ENCODE results near the gene CARMIL1. TPM values are rescaled to one million over a fixed set of nuclear protein-coding genes. Genes with fewer than 3 reads are reported as not detected.
A peak's percentile ranks its signal among the peaks of the same experiment; 100 is the strongest.

CARMIL1 gene
- 10 to 100 TPM; 20.7 to 33.1 (median 29.7) TPM for polyA plus RNA-seq (ENCODE audit: insufficient read depth in 1 of 5, insufficient read length in 5 of 5, low replicate concordance in 1 of 5)
- long read RNA-seq, donor 1: 0 reads
- long read RNA-seq, donor 2: 0 reads
- long read RNA-seq, donor 3: 0 reads
- long read RNA-seq, donor 4: 0 reads
- long read RNA-seq, donor 5: 0 reads
- long read RNA-seq, donor 6: 0 reads
- long read RNA-seq, donor 7: 0 reads
- long read RNA-seq, donor 8: 0 reads

DNA sequence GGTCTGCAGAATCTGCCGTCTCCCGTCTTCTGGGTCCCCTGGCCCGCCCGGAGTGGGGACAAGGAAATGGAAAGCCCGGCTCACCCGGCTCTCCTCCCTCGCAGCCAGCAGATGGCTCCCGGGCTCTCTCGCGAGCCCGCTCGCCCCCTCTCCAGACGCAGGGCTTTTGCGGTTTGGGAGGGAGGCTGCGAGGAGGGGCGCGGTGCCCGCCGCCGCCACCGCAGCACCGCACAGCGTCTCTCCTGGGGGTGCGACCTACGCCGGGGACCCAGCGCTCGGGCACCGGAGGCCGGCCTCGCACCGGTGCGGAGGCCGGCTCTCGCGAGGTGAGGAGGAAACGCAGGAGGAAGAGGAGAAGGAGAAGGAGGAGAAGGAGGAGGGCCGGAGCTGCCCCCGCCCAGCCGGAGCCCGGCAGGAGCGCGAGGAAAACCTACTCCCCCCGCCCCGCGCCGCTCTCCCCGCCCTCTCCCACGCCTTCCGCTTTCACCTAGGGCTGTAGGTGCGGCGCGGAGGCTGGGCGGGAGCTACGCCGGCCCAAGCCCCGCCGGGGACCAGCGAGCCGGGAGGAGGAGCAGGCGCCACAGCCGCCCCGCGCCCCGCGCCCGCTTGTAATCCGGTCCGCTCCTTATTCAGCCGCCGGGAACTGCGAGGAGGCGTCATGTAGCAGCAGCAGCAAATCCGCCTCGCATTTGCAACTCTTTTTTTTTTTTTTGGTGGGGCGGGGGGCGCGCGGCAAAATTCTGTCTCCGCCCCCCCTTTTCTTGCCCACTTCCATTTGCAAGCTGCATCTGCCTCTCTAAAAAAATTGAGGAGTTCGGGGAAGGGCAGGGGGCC lies at the start of gene CARMIL1:
TSS of gene CARMIL1 (plus strand) at position 461 of the 834 bp plus-strand sequence. CDS start 422 bp downstream, outside the sequence.
- peak; percentile 85 to 87 for DNase-seq

DNA sequence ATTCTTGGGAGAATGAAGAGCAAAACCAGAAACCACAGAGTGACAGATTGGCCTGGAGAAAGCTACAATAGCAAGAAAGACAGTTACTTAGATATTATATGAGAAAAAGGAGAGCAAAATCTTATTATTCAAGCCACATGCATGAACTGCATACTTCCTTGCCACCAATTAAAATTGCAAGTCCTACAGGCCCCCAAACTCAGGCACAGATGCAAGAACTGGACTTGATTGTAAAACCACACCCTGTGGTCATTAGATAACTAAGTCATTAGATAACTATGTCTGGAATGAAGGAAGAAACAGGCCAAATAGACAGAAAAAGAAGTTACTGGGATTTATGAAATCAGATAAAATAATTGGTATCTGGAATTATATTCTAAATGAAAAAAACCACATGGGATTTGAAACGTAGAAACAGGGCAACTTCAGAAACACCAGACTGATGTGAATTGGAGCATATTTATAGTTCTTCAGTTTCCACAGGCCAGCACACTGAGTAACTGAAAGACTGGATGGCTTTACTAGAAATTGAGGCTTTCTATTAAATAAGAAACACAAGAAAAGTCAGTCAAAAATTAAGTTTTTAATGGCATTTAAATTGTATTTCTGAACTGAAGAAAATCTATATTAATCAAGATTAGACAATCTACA lies 49.4 kb upstream of the CARMIL1 start:
- no peak for DNase-seq

DNA sequence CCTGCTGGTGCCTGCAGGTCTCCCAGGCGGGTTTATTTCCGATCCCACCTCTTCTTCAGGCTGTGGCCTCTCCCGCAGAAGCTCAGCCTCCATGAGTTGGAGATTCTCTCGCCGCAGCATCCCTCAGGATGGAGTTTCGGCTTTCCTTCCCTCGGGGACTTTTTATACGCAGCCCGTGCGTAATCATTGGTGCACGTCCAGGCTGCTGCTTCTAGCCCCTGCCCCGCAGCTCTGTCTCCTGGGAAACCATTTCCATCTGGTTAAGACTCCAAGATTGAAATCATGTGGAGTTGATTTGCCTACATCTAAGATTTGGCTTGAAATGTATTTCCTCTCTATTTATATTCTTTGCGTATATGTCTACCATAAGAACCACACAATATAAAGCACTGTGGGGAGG lies 46.7 kb upstream of the CARMIL1 start:
- DNase-seq: no peak

DNA sequence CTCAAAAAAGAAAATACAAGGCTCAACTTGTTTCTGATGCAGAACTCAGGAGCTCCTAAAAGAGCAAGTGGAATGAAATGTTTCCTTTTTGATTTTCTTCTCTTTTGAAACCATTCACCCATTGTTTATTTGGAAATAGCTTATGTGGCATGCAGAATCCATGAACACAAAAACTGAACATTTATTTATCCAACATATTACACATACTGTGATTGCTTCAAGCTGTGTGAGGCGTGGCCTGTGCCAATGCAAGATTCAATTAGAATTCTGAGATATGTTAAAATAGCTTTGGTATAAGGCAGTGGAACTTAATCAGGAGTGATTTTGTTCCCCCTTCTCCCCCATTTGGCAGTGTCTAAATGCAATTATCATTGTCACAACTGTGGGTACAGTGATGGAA lies 45.9 kb upstream of the CARMIL1 start:
- DNase-seq: no peak

DNA sequence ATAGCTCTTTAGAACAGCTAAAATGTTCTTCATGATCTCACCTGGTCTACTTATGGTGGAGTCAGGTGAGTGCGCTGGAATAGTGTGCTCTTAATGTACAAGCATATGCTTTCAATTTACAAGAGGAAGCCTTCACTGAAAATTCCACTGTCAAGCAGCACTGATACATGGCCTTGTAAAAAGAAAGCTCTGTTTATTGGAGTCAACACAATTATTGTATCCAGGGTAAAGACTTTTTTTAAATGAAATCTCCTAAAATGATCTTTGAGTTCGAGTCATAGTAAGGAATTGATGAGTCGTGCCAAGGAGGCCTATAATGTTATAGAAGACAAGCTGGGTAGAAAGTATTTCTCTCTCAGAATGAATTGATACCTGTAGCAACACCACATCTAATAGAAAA lies 41.6 kb upstream of the CARMIL1 start:
- DNase-seq: no peak

DNA sequence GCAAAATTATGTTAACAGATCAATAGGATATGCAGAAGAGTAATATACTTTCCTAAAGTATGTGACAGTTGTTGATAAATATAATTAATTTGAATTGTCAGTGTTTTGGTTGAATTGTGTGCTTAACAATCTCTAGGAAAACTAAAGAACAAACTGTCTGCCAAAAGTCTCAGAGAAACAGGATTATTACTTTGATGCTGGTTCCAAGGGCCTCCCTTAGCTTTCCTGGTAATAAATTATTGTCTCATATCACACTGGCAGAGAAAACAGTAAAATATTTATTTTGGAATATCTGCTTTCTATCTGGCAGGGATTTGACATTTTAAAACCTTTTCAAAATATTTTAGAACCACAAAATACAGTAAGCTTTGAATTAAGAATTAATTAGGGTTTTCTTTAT lies 40.1 kb upstream of the CARMIL1 start:
- no peak for DNase-seq

DNA sequence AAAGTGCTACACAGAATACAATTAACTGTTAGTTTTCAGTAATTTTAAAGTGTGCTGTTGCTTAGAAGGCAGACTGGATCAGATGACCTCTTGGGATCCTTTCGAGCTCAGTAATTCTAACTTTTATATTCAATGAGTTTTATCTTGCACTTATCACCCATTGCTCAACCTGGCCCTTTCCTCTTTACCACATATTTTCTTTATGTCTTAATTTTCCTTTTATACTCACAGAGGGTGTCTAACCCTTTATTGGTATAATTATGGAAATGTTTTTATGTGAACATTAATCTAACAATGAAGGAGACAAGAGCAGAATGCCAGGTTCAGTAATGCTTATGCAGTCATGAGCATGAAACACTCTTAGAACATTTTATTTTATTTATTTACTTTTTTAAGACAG lies 39.7 kb upstream of the CARMIL1 start:
- DNase-seq: no peak

DNA sequence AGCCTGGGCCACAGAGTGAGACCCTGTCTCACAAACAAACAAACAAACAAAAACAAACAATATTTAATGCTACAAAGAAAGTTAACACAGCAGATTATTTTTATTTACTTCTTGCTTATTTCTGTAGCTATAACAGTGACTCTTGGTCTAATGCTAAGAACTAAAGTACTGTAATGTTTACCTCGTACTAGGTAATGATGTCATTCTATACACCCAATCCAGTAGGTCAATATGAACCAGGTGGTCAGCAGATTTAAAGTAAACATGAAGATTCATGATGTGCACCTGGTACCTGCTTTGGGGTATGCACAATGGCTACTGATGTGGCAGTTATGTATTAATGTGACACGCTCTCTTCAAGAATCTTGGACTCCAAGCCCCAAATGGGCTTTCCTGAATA lies 36.6 kb upstream of the CARMIL1 start:
- DNase-seq: no peak

DNA sequence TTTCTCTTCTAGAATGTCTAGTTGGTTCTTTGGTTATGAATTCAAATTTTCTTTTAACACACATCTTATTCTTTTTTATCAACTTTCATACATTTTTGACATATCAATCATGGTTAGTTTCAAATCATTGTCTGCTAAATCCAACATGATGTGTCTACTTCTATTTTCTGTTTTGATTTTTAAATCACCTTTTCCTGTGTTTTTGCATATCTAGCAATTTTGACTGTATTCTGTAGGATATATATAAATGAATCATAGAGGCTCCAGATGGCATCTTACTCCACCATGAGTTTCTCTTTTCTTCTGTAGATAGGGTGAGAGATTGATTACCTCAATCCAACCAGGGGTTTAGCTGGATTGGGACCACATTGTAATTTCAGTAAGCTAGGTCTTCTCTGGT lies 34.3 kb upstream of the CARMIL1 start:
- DNase-seq: no peak

DNA sequence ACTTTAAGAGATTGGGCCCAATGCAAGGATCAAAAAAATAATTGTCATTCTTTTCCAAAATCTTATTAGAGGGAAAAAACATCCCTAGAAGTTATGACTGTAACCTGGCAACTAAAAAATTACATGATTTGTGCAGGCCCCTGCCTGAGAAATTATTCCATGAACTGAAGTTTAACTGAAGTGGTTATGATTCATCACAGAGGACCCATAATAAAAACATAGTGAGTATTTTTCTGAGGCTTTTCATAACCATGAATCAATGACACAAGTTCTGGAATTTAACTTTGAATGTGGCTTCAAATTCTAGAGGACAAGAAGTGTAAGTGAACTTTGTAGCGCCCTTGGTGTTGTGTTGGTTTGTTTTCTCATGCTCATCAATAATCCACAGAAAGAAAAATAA lies 31.1 kb upstream of the CARMIL1 start:
- DNase-seq: no peak

DNA sequence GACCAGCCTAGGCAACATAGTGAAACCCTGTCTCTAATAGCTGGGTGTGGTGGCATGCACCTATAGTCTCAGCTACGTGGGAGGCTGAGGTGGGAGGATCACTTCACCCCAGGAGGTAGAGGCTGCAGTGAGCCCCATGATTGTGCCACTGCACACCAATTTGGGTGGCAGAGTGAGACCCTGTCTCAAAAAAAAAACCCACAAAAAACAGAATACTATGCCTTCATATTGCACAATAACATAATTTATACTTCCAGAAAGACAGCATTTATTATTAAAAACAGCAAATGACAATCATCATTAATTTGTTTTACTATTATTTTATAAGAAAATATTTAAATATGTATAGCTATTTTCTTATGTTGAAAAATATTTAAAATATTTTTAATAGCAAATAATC lies 30.0 kb upstream of the CARMIL1 start:
- DNase-seq: no peak

DNA sequence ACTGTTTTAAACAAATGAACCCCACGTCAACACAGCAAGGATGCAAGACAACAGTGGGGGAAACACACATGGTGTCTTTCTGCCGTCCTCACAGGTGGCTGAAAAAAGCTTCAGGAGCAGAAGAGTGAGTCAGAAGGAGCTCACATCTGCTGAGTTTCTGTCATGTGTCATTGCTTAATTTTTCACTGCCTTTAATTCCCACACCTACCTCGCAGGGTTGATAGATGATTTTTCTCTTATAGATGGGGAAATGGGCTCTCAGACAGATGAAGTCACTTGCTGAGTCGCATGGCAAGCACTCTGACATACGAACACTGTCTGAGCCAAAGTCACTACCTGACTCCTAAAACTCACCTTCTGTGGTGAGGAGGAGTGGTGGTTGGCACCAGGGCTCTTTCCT lies 28.3 kb upstream of the CARMIL1 start:
- DNase-seq: no peak

DNA sequence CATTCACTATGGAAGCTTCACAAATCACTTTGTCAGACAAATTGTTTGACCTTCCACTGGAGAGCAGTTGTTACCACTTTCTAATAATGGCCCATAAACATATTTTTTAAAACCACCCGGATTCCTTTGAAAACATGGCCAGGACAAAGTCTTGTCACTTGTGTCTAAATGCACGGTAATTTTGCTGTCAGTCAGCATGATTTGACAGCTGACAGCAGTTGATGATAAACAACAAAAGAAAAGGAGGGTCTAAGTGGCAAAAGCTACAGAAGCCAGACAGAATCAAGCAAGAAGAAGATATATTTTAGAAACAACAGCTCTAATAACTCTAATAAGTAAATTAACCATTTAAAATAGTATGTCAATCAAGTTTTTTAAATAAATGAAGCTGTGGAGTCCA lies 27.7 kb upstream of the CARMIL1 start:
- DNase-seq: no peak

DNA sequence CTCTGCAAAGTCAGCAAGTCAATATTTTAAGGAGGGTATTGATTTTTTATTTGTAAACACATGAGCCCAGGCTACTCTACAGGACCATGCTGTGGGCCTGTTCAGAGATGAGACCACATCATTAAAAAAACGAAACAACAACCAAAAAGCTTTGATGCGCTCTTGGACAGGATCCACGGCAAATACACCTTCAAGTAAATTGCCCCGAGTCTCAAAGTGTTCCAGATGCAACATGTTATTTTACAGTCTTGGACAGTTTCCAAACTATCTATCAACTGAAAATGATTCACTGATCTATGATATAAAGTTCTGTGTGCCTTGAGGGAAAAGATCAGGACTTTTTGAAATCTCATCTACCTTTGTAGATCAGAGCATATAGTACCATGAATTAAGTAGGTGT lies 25.8 kb upstream of the CARMIL1 start:
- DNase-seq: no peak

DNA sequence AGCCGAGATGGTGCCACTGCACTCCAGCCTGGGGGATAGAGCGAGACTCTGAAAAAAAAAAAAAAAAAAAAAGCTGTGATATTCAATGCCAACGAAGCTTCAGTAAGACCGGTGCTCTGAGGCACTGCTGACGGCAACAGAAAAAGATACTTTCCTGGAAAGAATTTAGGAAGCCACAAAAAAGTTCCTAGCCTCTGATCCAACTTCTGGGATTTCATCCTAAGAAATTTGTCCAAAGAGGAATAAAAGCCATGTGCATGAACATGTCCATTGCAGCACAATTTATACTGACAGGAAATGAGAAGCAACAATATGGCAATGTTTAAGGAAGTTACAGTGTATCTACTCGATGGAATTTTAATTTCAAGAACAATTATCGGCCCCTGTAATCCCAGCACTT lies 24.5 kb upstream of the CARMIL1 start:
- no peak for DNase-seq

DNA sequence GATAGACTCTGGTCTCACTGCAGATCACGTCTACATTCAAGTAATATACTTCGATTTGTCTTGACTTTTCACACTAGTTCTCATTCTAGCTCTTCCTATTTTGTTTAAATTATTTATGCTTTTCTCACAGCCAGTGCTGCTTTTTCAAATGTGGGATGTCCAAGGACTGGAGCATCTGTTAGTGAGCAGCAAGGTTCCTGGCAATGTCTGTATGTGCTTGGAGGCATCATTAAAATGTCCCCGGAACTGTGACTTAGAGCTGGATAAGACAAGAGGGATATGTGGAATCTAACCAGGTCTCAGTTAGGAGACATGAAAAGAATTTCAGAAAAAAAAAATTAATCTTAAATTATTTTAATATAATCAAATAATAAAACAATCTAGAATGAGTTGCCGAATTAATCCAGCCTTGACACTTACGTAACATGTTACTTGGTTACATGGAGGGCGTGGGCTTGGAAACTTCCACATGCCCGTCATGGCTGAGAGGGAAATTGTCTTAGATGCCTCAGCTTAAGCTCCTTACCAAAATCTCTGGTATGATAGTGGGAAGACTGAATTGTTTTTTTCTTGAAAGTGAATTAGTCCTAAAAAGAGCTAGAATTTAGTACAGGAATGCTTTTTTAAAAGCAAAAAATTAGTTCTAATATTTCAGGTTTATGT lies 21.4 kb upstream of the CARMIL1 start:
- no peak for DNase-seq

DNA sequence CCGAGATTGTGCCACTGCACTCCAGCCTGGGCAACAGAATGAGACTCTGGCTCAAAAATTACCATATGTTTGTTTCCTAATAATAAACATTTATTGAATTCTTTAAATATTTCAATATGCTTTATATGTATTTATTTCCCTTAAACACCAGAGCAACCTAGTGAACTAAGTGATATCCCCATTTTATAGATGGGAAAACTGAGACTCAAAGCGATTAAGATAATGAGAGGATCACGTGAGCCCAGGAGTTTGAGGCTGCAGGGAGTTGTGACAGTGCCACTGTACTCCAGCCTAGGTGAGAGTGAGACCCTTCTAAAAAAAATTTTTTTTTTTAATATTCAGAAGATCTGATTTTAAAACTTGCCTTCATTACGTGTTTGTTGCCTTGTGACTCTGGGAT lies 19.4 kb upstream of the CARMIL1 start:
- no peak for DNase-seq

DNA sequence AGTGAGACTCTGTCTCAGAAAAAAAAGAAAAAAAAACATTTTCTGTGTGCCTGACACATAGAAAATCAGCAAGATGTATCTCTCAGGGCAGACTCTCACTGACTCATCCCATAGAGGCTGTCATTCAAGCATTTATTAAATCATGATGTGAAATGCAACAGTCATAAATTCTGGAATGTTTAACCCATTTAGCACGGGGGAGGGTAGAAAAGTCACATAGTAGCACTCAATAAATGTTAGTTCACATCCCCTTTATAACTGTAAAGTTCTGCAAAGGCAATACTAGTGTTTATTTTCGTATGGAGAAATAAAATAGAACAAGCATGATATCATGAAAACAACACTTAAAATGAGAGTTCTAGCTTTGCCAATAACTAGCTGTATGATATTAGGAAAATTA lies 15.5 kb upstream of the CARMIL1 start:
- DNase-seq: no peak

DNA sequence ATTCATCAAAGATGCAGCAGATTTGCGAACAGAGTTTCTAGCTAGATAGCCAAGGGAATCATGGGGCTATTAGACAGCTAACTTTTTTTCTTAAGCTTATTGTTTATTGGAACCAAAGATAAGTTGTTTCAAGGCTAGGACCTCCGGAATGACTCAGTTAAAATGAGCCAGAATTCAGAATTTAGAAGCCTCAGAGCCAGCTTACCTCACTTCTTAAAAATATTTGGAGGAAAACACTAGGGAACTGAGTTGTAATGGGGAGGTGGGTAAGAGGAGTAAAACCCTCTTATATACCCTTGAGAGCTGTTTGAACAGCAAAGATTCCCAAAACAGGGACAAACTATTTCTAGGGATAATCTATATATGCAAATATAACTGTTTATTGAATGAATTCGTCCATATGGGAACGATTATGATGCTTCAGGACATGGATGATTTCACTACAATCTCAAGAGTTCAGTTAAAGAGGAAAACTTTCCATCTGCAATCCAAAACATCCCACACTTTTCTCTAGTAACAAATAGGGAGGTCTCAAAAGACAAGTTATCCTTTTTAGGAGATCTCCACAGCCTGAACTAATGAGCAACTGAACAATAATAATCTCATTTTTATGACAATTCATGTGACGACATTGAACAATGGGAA lies 12.6 kb upstream of the CARMIL1 start:
- no peak for DNase-seq

DNA sequence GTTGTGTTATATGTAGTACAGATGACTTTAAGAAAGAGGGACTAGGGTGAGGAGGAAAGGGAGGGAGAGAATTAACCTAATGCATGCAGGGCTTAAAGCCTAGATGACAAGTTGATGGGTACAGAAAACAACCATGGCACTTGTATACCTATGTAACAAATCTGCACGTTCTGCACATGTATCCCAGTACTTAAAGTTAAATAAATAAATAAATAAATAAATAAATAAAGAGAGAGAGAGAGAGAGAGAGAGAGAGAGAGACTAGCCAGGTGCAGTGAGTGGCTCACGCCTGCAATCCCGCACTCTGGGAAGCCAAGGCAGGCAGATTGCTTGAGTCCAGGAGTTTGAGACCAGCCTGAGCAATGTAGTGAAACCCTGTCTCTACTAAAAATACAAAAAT lies 11.5 kb upstream of the CARMIL1 start:
- no peak for DNase-seq

DNA sequence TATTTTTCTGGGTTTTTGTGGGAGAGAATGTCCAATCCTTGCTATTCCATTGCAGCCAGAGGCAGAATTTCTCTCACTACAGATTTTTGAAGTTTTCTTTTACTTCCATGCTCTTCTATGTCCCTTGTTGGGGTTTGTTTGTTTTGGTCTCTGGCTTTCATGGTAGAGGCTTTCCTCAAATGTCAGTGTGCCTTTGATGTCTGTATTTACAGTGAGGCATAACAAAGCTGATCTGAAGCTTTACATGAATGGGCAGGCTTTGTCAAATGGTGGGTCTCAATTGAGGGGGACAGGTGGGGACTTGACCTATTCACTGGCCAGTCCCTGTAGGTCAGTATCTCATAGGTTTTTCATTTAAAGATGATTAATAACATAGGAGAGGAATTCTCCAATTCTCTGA lies 8.6 kb upstream of the CARMIL1 start:
- no peak for DNase-seq

DNA sequence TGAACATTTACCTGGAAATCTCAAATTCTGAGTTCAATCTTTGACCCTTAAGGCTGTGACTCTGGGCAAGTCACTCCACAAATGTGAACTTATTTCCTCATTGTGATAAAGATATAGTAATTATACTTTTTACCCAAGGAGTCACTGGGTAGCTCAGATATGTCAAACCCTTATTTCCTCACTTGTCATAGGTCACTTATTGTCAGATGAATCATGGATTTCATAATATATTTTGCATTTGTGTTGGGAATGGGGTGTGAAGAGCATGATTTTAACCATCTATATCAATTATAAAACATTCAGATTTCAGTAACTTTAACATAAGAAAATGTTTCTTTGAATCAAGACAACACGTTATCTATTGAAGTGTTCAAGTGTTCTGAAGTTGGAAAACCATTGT lies 3.7 kb upstream of the CARMIL1 start:
- no peak for DNase-seq

Measured in right lung (tissue), 10 donors.